Measurements from ENCODE around the gene EPS8L3. TPM values are rescaled to one million over a fixed set of nuclear protein-coding genes. Genes with fewer than 3 reads are reported as not detected.
"Not testable (repeated sequence)": the region's sequence is repeated elsewhere in the genome, so short reads cannot be mapped to it uniquely, and the experiment has no call there.

Gene EPS8L3
- total RNA-seq, 4 donors from 2014 or later: 1.4 TPM; not detected in 3

- no peak for TF ChIP-seq CTCF (IDR thresholded peaks at IDR 0.05 in 4 of 5, conservative IDR thresholded peaks at IDR 0.05 in 1 of 5)
- no peak for TF ChIP-seq POLR2A (IDR thresholded peaks at IDR 0.05)
- Histone ChIP-seq H3K27ac (no peak overlapping the region), H3K4me1 (peaks cover 3 to 12% of the 10 kb centered on the region in 2 donors), H3K27me3 (no peaks in the 10 kb centered on the region), H3K36me3 (no peaks in the 10 kb centered on the region), H3K9me3 (no peaks in the 10 kb centered on the region), H3K4me3 (no peak overlapping the region)
- in situ Hi-C loops (cut with MboI; ENCODE audit: low sequenced_read_pairs in 4 of 4) (no loop called here), intact Hi-C loops (cut with DNase I; ENCODE audit: low total_unique reads) (no loop called here)
- DNase-seq (no peak), ATAC-seq (no peak)
Observed at GRCh38 chr1:109800291-109800690, 36.6 kb upstream of the EPS8L3 start.

- Histone ChIP-seq H3K9me3 (no peaks in the 10 kb centered on the region), H3K4me3 (no peak overlapping the region), H3K27ac (no peak overlapping the region), H3K27me3 (no peaks in the 10 kb centered on the region), H3K4me1 (peaks cover 0 to 10% of the 10 kb centered on the region in 2 donors), H3K36me3 (no peaks in the 10 kb centered on the region)
- no peak for DNase-seq
- no peak for ATAC-seq
- intact Hi-C loops (cut with DNase I; ENCODE audit: low total_unique reads): no loop called here
- TF ChIP-seq POLR2A (IDR thresholded peaks at IDR 0.05) (no peak), CTCF (IDR thresholded peaks at IDR 0.05 in 4 of 5, conservative IDR thresholded peaks at IDR 0.05 in 1 of 5) (no peak)
- in situ Hi-C loops (cut with MboI; ENCODE audit: low sequenced_read_pairs in 4 of 4): no loop called here
Observed at GRCh38 chr1:109799445-109799844, 35.7 kb upstream of the EPS8L3 start.

GRCh38 chr1:109797303-109797595 is 33.5 kb upstream of the EPS8L3 start:
- H3K27me3 ChIP-seq; H3K36me3 ChIP-seq; ATAC-seq; intact Hi-C loops (cut with DNase I; ENCODE audit: low total_unique reads); H3K4me3 ChIP-seq; H3K27ac ChIP-seq; in situ Hi-C loops (cut with MboI; ENCODE audit: low sequenced_read_pairs in 4 of 4); H3K9me3 ChIP-seq: not testable (repeated sequence)
- peak in 1 of 2 donors; percentile 1 for DNase-seq
- H3K4me1 ChIP-seq: peaks cover 15 to 26% of the 10 kb centered on the region in 2 donors

- Histone ChIP-seq H3K27ac (peak overlapping the region in 1 of 4 donors; percentile 19), H3K9me3 (no peaks in the 10 kb centered on the region), H3K4me3 (no peak overlapping the region), H3K36me3 (no peaks in the 10 kb centered on the region), H3K4me1 (peaks cover 20 to 32% of the 10 kb centered on the region in 2 donors), H3K27me3 (no peaks in the 10 kb centered on the region)
- TF ChIP-seq POLR2A (IDR thresholded peaks at IDR 0.05) (no peak), CTCF (IDR thresholded peaks at IDR 0.05 in 4 of 5, conservative IDR thresholded peaks at IDR 0.05 in 1 of 5) (no peak)
- in situ Hi-C loops (cut with MboI; ENCODE audit: low sequenced_read_pairs in 4 of 4): no loop called here
- DNase-seq (peak in 1 of 2 donors; percentile 1), ATAC-seq (no peak)
- intact Hi-C loops (cut with DNase I; ENCODE audit: low total_unique reads): no loop called here
Observed at GRCh38 chr1:109796484-109797302, 33.0 kb upstream of the EPS8L3 start.

GRCh38 chr1:109794319-109795132 is 30.8 kb upstream of the EPS8L3 start:
- H3K4me1 ChIP-seq: peaks cover 29 to 44% of the 10 kb centered on the region in 2 donors
- TF ChIP-seq CTCF (IDR thresholded peaks at IDR 0.05 in 4 of 5, conservative IDR thresholded peaks at IDR 0.05 in 1 of 5) (no peak), POLR2A (IDR thresholded peaks at IDR 0.05) (no peak)
- intact Hi-C loops (cut with DNase I; ENCODE audit: low total_unique reads): no loop called here
- in situ Hi-C loops (cut with MboI; ENCODE audit: low sequenced_read_pairs in 4 of 4): no loop called here
- H3K4me3 ChIP-seq: no peak overlapping the region
- no peak for ATAC-seq
- H3K9me3 ChIP-seq: no peaks in the 10 kb centered on the region
- no peaks in the 10 kb centered on the region for H3K36me3 ChIP-seq
- no peaks in the 10 kb centered on the region for H3K27me3 ChIP-seq
- no peak overlapping the region for H3K27ac ChIP-seq
- DNase-seq: peak in 1 of 2 donors; percentile 8
